Activated T-cell treated with anti-CD3 and anti-CD28 coated beads for 24 hours (primary cell): Measurements from ENCODE around the gene IQCC.
A peak's percentile ranks its signal among the peaks of the same experiment; 100 is the strongest.

ENCODE experiments used
- DNase-seq: peaks from one replicate; pipeline ENCODE4 v3.0.0-alpha.2; 2020; ENCODE audit warnings: low read depth

IQCC gene

GRCh38 chr1:32224285-32224684, 18.8 kb downstream of the IQCC start:
- DNase-seq, result no peak

GRCh38 chr1:32228771-32229170, 23.3 kb downstream of the IQCC start:
- no peak for DNase-seq

GRCh38 chr1:32231843-32232432, 26.5 kb downstream of the IQCC start:
- no peak for DNase-seq

- no peak for DNase-seq
These were observed 27.3 kb downstream of the IQCC start for GRCh38 chr1:32232558-32233304.

- no peak for DNase-seq
These were observed 29.3 kb downstream of the IQCC start for GRCh38 chr1:32234792-32235191.

- no peak for DNase-seq
These were observed 33.9 kb downstream of the IQCC start for GRCh38 chr1:32239337-32239736.

GRCh38 chr1:32239790-32240139, 34.3 kb downstream of the IQCC start:
- DNase-seq, result no peak

GRCh38 chr1:32240140-32240951, 34.9 kb downstream of the IQCC start:
- DNase-seq, result no peak

GRCh38 chr1:32241001-32241763, 35.7 kb downstream of the IQCC start:
- no peak for DNase-seq

GRCh38 chr1:32242341-32242851, 36.9 kb downstream of the IQCC start:
- no peak for DNase-seq

- DNase-seq, result no peak
These were observed 41.4 kb downstream of the IQCC start, which contains the start of gene FAM167B for GRCh38 chr1:32246888-32247273. TSS of gene FAM167B (plus strand) at chr1:32247222. CDS start at chr1:32247422, 200 bp downstream.

- DNase-seq, result no peak
These were observed 42.0 kb downstream of the IQCC start for GRCh38 chr1:32247452-32247851.

GRCh38 chr1:32247983-32248889, 42.8 kb downstream of the IQCC start:
- peak; percentile 73 for DNase-seq

- peak; percentile 77 for DNase-seq
These were observed 44.5 kb downstream of the IQCC start for GRCh38 chr1:32249831-32250525.

GRCh38 chr1:32250893-32251716, 45.6 kb downstream of the IQCC start, which contains the start of gene LCK:
TSS of gene LCK (plus strand) at chr1:32251265. CDS start at chr1:32274330, 23,065 bp downstream.
- DNase-seq, result peak; percentile 62

GRCh38 chr1:32255072-32256071, 49.9 kb downstream of the IQCC start:
- DNase-seq, result no peak

- DNase-seq, result no peak
These were observed 51.2 kb downstream of the IQCC start for GRCh38 chr1:32256473-32257226.

- DNase-seq, result no peak
These were observed 51.7 kb downstream of the IQCC start for GRCh38 chr1:32257227-32257508.
